Peyer's patch (tissue), 4 donors: Measurements from ENCODE around the gene ARID2.

ENCODE experiments used
- CTCF ChIP-seq, 6 experiments: fragments of 450-650 bp in 4 of 6; fragments of 200-600 bp in 2 of 6; sonication (generic) in 1 of 6; IDR thresholded peaks; one replicate each; pipeline ENCODE4 v1.5.1; 2017 to 2019; ENCODE audit warnings: antibody characterized with exemption in 6 of 6, mild to moderate bottlenecking in 3 of 6, moderate library complexity in 1 of 6
- POLR2A ChIP-seq, 2 donors: fragments of 450-650 bp; IDR thresholded peaks; one replicate each; pipeline ENCODE4 v1.5.1; 2017; ENCODE audit warnings: antibody characterized with exemption in 2 of 2, mild to moderate bottlenecking in 2 of 2, moderate library complexity in 2 of 2

- TF ChIP-seq CTCF (IDR thresholded peaks at IDR 0.05), result no peak
- TF ChIP-seq POLR2A (IDR thresholded peaks at IDR 0.05), result no peak
These were observed 153.7 kb downstream of the ARID2 start for GRCh38 chr12:45883187-45883586.
